Uterus (tissue), 4 donors: Measurements from ENCODE around the gene LEFTY1. TPM values are rescaled to one million over a fixed set of nuclear protein-coding genes. Genes with fewer than 3 reads are reported as not detected.

ENCODE experiments used
- DNase-seq, 2 donors: peaks; one replicate each; pipeline ENCODE4 v3.0.0-alpha.2; 2019 to 2020
- H3K27ac ChIP-seq, 2 donors: fragments of 200-600 bp; sonication (generic); 1 replicate in 1 of 2; 2 replicates in 1 of 2; pipeline ENCODE4 v1.5.1; 2016 to 2018
- H3K27me3 ChIP-seq, 2 donors: fragments of 200-600 bp; sonication (generic); one replicate each; pipeline ENCODE4 v1.5.1; 2018 to 2019; ENCODE audit warnings: control low read depth in 1 of 2
- H3K36me3 ChIP-seq, 2 donors: fragments of 200-600 bp; sonication (generic); one replicate each; pipeline ENCODE4 v1.5.1; 2019; ENCODE audit warnings: control low read depth in 1 of 2
- H3K4me1 ChIP-seq, 2 donors: fragments of 200-600 bp; sonication (generic); one replicate each; pipeline ENCODE4 v1.5.1; 2018 to 2019; ENCODE audit warnings: control low read depth in 1 of 2
- H3K4me3 ChIP-seq, 2 donors: fragments of 200-600 bp; sonication (generic); 1 replicate in 1 of 2; 2 replicates in 1 of 2; pipeline ENCODE4 v1.5.1; 2018 to 2019; ENCODE audit warnings: mild to moderate bottlenecking in 1 of 2
- H3K9me3 ChIP-seq, 2 donors: fragments of 200-600 bp; sonication (generic); one replicate each; pipeline ENCODE4 v1.5.1; 2019; ENCODE audit warnings: control low read depth in 1 of 2
- POLR2A ChIP-seq, 2 donors: fragments of 450-650 bp; IDR thresholded peaks; one replicate each; pipeline ENCODE4 v1.6.1; 2016; ENCODE audit warnings: antibody characterized with exemption in 2 of 2, mild to moderate bottlenecking in 1 of 2, moderate library complexity in 1 of 2
- intact Hi-C: fragments of 100-400 bp; cut with DNase I; formaldehyde crosslinking; loops from one replicate; pipeline ENCODE4 v1.15.1; 2023; ENCODE audit warnings: low total_unique reads
- total RNA-seq, 4 donors: library from RNA; depleted of rRNA in 3 of 4; stranded (reverse); fragments of >200 nt in 3 of 4; gene quantifications; one replicate each; pipeline versions ENCODE4 v1.1.0 to v1.2.4, GENCODE V29; 2014 to 2023
- TF ChIP-seq, protein P1 (sequence below), 4 experiments: fragments of 200-600 bp in 2 of 4; fragments of 450-650 bp in 2 of 4; sonication (generic) in 2 of 4; IDR thresholded peaks; one replicate each; pipeline ENCODE4 v1.5.1; 2016 to 2019; ENCODE audit warnings: antibody characterized with exemption in 4 of 4, mild to moderate bottlenecking in 2 of 4, moderate library complexity in 1 of 4
- donor health status: DM: yes; HTN: yes; CAD: no.

Gene LEFTY1
- total RNA-seq, 4 donors from 2014 or later, result 1.1 to 3.5 TPM; not detected in 2

GRCh38 chr1:225915538-225915991 is 26.6 kb upstream of the LEFTY1 start:
- Histone ChIP-seq H3K9me3 (no peaks in the 10 kb centered on the region), H3K27me3 (no peaks in the 10 kb centered on the region), H3K4me1 (no peaks in the 10 kb centered on the region), H3K36me3 (no peaks in the 10 kb centered on the region), H3K27ac (no peak overlapping the region), H3K4me3 (no peak overlapping the region)
- intact Hi-C loops, result loop anchor here (10.0 kb wide), 1 partner anchor 59 kb away; no protein-coding TSS in a partner anchor
- no peak for DNase-seq
- no peak for TF ChIP-seq POLR2A (IDR thresholded peaks at IDR 0.05)
- TF ChIP-seq, protein P1, sequence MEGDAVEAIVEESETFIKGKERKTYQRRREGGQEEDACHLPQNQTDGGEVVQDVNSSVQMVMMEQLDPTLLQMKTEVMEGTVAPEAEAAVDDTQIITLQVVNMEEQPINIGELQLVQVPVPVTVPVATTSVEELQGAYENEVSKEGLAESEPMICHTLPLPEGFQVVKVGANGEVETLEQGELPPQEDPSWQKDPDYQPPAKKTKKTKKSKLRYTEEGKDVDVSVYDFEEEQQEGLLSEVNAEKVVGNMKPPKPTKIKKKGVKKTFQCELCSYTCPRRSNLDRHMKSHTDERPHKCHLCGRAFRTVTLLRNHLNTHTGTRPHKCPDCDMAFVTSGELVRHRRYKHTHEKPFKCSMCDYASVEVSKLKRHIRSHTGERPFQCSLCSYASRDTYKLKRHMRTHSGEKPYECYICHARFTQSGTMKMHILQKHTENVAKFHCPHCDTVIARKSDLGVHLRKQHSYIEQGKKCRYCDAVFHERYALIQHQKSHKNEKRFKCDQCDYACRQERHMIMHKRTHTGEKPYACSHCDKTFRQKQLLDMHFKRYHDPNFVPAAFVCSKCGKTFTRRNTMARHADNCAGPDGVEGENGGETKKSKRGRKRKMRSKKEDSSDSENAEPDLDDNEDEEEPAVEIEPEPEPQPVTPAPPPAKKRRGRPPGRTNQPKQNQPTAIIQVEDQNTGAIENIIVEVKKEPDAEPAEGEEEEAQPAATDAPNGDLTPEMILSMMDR (IDR thresholded peaks at IDR 0.05), result no peak

DNA sequence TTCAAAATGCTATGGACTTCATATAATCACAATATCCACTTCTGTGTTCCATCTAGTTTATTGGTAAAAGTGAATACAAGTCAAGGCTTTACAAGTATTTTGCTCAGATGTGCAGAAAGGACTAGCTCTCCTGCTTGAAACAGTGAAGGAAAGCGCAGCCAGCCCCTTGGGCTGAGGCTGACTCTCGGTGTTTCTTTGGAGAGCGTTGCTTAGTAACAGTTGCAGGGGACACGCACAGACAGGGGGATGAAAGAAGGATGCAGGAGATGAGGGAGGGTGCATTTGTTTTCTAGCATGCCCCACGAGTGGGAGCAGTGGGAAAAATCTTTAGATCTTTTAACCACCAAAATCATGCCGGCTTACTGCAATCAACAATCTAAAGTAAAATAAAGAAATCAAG is 26.0 kb upstream of the LEFTY1 start:
- no peaks in the 10 kb centered on the region for H3K9me3 ChIP-seq
- no peaks in the 10 kb centered on the region for H3K36me3 ChIP-seq
- TF ChIP-seq POLR2A (IDR thresholded peaks at IDR 0.05), result no peak
- TF ChIP-seq, protein P1 (IDR thresholded peaks at IDR 0.05), result no peak
- H3K27me3 ChIP-seq, result no peaks in the 10 kb centered on the region
- H3K27ac ChIP-seq, result no peak overlapping the region
- intact Hi-C loops, result loop anchor here (10.0 kb wide), 1 partner anchor 60 kb away; no protein-coding TSS in a partner anchor
- no peak overlapping the region for H3K4me3 ChIP-seq
- H3K4me1 ChIP-seq, result no peaks in the 10 kb centered on the region
- DNase-seq, result no peak

- H3K4me3 ChIP-seq, result no peak overlapping the region
- no peaks in the 10 kb centered on the region for H3K27me3 ChIP-seq
- no peak for DNase-seq
- no peaks in the 10 kb centered on the region for H3K4me1 ChIP-seq
- no peak overlapping the region for H3K27ac ChIP-seq
- H3K36me3 ChIP-seq, result no peaks in the 10 kb centered on the region
- H3K9me3 ChIP-seq, result no peaks in the 10 kb centered on the region
- no peak for TF ChIP-seq POLR2A (IDR thresholded peaks at IDR 0.05)
- TF ChIP-seq, protein P1 (IDR thresholded peaks at IDR 0.05), result no peak
- intact Hi-C loops, result loop anchor here (10.0 kb wide), 1 partner anchor 60 kb away; no protein-coding TSS in a partner anchor
These were observed 25.4 kb upstream of the LEFTY1 start for GRCh38 chr1:225914391-225914790.

GRCh38 chr1:225911191-225912130 is 22.5 kb upstream of the LEFTY1 start:
- H3K27ac ChIP-seq, result peak overlapping the region in 1 of 2 donors; percentile 4
- intact Hi-C loops, result loop anchor here (2.0 to 10.0 kb wide), 2 partner anchors 63 to 437 kb away; no protein-coding TSS in a partner anchor

More at GRCh38 chr1:225911191-225912130, 22.5 kb upstream of the LEFTY1 start:
- Histone ChIP-seq H3K36me3 (no peaks in the 10 kb centered on the region), H3K27me3 (no peaks in the 10 kb centered on the region), H3K9me3 (no peaks in the 10 kb centered on the region), H3K4me3 (no peak overlapping the region), H3K4me1 (no peaks in the 10 kb centered on the region)
- DNase-seq, result peak; percentile 46 to 74
- TF ChIP-seq POLR2A (IDR thresholded peaks at IDR 0.05), result no peak
- TF ChIP-seq, protein P1 (IDR thresholded peaks at IDR 0.05), result peak; percentile 82 to 93 (median 85)
